ENCODE results near the gene ITGA11.

Gene ITGA11

DNA sequence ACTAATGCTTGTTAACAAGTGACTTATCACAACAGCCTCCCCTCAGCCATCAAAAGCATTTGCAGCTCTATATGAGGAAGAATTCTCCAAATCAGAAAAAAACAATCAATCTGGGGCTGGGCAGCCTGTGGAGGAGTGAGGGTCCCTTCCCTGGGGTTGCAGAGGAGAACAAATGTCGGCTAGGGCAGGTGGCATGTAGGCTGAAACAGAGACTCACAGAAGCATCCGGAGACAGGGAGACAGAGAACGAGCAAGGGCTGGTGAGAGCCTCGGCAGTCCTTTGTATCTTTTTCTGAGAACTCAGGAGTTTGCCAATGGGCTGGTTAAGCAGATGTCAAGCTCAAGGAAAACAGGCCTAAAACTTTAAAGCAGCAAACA is 15.8 kb downstream of the ITGA11 start:
- H3K27ac ChIP-seq: peak overlapping the region in 1 of 2 donors; percentile 67
- TF ChIP-seq, protein P1, sequence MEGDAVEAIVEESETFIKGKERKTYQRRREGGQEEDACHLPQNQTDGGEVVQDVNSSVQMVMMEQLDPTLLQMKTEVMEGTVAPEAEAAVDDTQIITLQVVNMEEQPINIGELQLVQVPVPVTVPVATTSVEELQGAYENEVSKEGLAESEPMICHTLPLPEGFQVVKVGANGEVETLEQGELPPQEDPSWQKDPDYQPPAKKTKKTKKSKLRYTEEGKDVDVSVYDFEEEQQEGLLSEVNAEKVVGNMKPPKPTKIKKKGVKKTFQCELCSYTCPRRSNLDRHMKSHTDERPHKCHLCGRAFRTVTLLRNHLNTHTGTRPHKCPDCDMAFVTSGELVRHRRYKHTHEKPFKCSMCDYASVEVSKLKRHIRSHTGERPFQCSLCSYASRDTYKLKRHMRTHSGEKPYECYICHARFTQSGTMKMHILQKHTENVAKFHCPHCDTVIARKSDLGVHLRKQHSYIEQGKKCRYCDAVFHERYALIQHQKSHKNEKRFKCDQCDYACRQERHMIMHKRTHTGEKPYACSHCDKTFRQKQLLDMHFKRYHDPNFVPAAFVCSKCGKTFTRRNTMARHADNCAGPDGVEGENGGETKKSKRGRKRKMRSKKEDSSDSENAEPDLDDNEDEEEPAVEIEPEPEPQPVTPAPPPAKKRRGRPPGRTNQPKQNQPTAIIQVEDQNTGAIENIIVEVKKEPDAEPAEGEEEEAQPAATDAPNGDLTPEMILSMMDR (IDR thresholded peaks at IDR 0.05): no peak
- peak; percentile 33 for DNase-seq (ENCODE audit: low spot score)

DNA sequence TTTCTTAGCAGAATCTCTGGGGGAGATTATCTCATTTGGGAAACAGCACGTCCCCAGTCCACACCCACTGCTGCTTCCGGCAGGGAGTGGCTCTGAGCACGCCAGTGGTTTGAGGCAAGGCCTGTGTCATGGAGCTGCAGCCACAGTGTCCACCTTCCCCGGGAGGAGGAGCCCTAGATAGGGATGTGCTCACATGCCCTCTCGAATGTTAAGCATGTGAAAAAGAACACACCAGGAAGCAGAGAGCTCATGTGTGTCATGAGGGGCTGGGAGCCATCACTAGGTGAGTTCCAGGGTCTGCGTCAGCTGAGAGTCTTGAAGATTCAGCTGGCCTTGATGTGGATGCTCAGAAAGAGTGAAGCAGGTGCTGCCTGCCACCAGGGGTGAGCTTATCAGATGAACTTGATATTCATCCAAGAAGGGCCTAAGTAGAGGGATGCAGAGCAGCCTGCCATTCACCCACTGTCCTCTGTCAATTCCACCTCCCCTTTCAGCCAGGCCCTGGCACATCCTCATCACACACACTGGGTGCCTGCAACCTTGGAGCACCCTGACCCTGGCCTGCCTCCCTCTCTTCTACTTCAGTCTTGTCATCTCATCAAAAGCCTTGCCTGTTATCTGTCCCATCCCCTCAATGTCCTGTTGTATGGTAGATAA is 16.3 kb downstream of the ITGA11 start:
- peak; percentile 76 for DNase-seq (ENCODE audit: low spot score)
- TF ChIP-seq, protein P1 (IDR thresholded peaks at IDR 0.05): no peak
- Histone ChIP-seq H3K27ac (peak overlapping the region in 1 of 2 donors; percentile 67), H3K4me3 (no peak overlapping the region)

More for the DNA sequence above, 15.8 kb downstream of the ITGA11 start:
- no peak overlapping the region for H3K4me3 ChIP-seq

DNA sequence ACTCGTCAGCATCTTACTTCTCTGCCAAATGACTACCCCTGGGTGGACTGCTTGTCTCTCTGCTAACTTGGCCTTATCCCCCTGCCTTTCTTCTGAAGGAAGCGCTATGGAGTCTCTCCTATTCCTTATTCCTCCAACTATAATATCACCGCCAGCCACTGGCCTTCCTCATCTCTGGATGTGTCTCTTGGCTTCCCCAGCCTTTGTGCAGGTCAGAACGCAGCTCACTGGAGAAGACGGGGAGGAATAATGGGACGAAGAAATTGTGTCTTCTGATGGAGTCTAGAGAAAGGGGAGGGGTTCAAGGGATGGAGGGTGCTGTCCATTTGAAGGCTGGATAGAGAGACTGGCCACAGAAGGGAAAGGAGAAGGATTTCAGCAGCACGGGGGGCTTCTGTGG is 16.9 kb downstream of the ITGA11 start:
- TF ChIP-seq, protein P1 (IDR thresholded peaks at IDR 0.05): no peak
- DNase-seq (ENCODE audit: low spot score): no peak
- no peak overlapping the region for H3K4me3 ChIP-seq
- peak overlapping the region in 1 of 2 donors; percentile 61 for H3K27ac ChIP-seq

DNA sequence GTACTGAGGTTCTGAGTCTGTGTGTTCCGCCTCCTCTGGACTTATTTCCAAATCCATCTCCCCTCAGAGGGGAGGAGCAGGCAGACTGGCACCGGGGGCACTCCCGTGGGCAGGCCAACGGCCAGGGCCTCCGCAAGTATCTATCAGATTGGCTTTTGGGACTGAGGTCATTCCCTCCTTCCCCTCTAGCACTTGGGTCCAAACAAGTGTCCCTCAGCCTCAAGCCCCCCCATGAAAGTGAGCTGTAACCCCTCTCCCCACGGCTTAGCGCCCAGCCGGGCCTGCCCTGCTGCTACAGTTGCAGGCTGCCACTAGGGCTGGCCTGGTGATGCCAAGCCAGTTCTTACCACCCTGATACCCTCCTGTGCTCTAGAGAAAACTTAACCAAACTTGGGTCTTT is 17.4 kb downstream of the ITGA11 start:
- TF ChIP-seq, protein P1 (IDR thresholded peaks at IDR 0.05): no peak
- peak overlapping the region in 1 of 2 donors; percentile 61 for H3K27ac ChIP-seq
- DNase-seq (ENCODE audit: low spot score): peak; percentile 67
- no peak overlapping the region for H3K4me3 ChIP-seq

DNA sequence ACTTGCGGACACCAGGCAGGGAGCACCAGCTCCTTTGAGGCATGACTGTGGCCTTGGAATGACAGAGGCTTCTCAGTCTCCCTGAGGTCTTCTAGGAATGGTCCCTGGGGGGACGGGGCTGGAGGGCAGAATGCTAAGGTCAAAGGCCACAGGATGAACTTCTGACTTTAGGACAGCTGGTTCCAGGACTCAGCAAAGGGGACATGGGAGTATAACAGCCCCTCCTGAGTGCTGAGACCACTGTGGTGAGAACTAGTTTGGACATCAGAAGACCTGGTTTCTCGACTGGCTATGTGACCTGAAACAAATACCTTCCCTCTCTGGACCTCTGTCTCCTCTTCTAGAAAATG is 17.8 kb downstream of the ITGA11 start:
- TF ChIP-seq, protein P1 (IDR thresholded peaks at IDR 0.05): no peak
- H3K27ac ChIP-seq: peak overlapping the region in 1 of 2 donors; percentile 61
- DNase-seq (ENCODE audit: low spot score): no peak
- H3K4me3 ChIP-seq: no peak overlapping the region

DNA sequence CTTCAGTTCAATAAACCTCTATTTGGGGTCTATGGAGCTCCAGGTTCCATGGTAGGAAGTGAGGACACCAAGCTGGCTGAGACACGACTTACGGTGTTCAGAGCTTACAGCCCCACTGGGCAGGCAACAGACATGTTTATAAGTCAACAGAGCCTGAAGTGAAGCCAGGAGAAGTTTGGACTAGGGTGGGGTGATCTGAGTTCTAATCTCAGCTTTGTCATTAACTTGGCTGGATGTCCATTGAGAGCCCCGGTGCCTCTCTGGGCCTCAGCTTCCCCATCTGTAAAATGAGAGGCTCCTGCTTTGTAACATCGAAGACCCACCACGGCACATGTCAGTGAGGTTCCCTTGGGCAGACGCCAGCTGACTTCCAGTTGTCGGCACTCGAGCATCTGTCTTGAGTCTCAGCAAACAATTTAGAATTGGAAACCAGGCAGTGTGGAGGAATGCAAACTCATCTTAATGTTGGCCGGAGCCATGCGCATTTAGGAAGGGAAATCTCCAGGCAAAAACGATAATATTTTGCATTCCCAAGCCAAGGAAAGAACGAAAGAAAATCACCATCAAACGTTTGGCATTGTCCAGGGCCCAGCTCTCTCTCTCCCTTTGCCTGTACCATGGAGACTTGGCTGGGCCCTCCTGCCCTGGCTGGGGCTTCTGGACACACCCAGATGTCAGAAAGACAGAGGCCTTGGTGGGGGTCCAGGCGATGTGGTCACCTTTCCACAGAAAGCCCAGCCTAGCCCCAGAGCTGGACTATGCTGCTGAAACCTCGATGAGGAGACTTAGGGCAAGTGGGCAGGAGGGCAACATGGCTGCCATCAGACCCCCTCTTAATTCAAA is 18.4 kb downstream of the ITGA11 start:
- Histone ChIP-seq H3K4me3 (no peak overlapping the region), H3K27ac (peak overlapping the region in 1 of 2 donors; percentile 61)
- TF ChIP-seq, protein P1 (IDR thresholded peaks at IDR 0.05): no peak
- DNase-seq (ENCODE audit: low spot score): peak; percentile 73
